ENCODE measurements around the gene SLC25A12. TPM values are rescaled to one million over a fixed set of nuclear protein-coding genes. Genes with fewer than 3 reads are reported as not detected.

Gene SLC25A12
- total RNA-seq, 1 donor from 2014 or later, result 9.7 TPM

DNA sequence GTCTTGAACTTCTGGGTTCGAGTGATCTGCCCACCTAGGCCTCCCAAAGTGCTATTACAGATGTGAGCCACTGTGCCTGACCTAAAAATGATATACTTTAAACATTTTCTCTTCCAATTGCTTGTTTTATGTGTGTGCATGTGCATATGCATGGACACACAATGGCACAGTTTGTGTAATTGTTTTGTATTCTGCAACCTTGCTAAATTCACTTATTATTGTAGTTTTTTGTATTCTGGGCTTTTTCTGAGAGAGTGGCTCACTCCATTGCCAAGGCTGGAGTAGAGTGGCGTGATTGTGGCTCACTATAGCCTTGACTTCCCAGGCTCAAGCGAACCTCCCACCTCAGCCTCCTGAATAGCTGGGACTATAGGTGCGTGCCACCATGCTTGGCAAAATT, 36.3 kb upstream of the SLC25A12 start:
- Mint-ChIP-seq H3K4me3 (ENCODE audit: unreplicated experiment) (no peak overlapping the region), H3K4me1 (ENCODE audit: unreplicated experiment) (no peaks in the 10 kb centered on the region), H3K36me3 (ENCODE audit: low read depth, unreplicated experiment) (no peaks in the 10 kb centered on the region), H3K27me3 (ENCODE audit: unreplicated experiment) (peaks cover 1% of the 10 kb centered on the region), H3K9me3 (ENCODE audit: unreplicated experiment) (no peaks in the 10 kb centered on the region), H3K27ac (ENCODE audit: unreplicated experiment) (no peak overlapping the region)
- no peak for DNase-seq (ENCODE audit: low spot score)
- TF ChIP-seq CTCF (IDR thresholded peaks at IDR 0.05; ENCODE audit: unreplicated experiment), result no peak

GRCh38 chr2:171924170-171924942, 30.3 kb upstream of the SLC25A12 start:
- TF ChIP-seq CTCF (IDR thresholded peaks at IDR 0.05; ENCODE audit: unreplicated experiment), result no peak
- Mint-ChIP-seq H3K27ac (ENCODE audit: unreplicated experiment) (peak overlapping the region; percentile 89), H3K36me3 (ENCODE audit: low read depth, unreplicated experiment) (no peaks in the 10 kb centered on the region), H3K4me3 (ENCODE audit: unreplicated experiment) (no peak overlapping the region), H3K9me3 (ENCODE audit: unreplicated experiment) (no peaks in the 10 kb centered on the region), H3K27me3 (ENCODE audit: unreplicated experiment) (peaks cover 2% of the 10 kb centered on the region), H3K4me1 (ENCODE audit: unreplicated experiment) (peaks cover 10% of the 10 kb centered on the region)
- DNase-seq (ENCODE audit: low spot score), result no peak

- Mint-ChIP-seq H3K4me3 (ENCODE audit: unreplicated experiment) (peak overlapping the region; percentile 98), H3K9me3 (ENCODE audit: unreplicated experiment) (no peaks in the 10 kb centered on the region), H3K27ac (ENCODE audit: unreplicated experiment) (peak overlapping the region; percentile 99), H3K36me3 (ENCODE audit: low read depth, unreplicated experiment) (no peaks in the 10 kb centered on the region), H3K27me3 (ENCODE audit: unreplicated experiment) (peaks cover 2% of the 10 kb centered on the region), H3K4me1 (ENCODE audit: unreplicated experiment) (peaks cover 10% of the 10 kb centered on the region)
- TF ChIP-seq CTCF (IDR thresholded peaks at IDR 0.05; ENCODE audit: unreplicated experiment), result no peak
- no peak for DNase-seq (ENCODE audit: low spot score)
These were observed 29.2 kb upstream of the SLC25A12 start for GRCh38 chr2:171923206-171923605.

DNA sequence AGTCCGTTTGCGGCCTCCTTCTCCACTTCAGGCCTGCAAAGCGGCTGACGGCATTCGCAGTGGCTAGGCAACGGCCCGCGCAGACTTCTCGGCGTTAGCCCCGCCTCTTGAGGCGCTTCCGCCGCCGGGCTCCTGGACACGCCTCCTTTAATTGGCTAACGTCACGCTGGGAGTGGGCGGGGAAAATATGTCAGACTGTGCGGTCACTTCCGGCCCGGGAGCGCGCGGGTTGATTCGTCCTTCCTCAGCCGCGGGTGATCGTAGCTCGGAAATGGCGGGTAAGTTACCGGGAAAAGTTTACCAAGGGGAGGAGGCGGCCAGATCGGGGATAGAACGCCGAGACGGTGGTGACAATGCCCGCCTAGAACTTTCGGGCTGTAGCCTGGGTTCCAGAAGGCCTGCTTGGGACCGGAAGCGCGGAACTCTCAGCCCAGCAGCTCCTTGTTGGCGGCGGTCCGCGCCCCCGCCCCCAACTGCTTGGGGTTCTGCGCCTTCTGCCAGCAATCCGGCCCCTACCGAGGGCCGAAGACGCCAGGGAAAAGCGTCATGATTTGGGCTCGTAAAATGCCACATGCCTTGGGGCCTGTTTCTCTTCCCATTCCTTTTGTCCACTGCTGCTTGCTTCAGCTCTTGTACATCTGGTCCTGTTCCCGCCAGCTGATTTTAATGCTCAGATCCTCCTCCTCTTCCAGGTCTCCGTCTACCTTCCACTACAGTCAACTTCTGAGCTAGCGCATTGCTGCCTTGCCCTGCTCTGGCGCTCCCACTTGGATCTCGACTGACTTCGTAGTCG, 28.4 kb upstream of the SLC25A12 start, which contains the start of gene HAT1:
Gene HAT1 (plus strand): TSS at position 232 of the 793 bp plus-strand sequence. CDS start 40 bp downstream, at position 272.
- TF ChIP-seq CTCF (IDR thresholded peaks at IDR 0.05; ENCODE audit: unreplicated experiment), result no peak
- Mint-ChIP-seq H3K4me1 (ENCODE audit: unreplicated experiment) (peaks cover 10% of the 10 kb centered on the region), H3K9me3 (ENCODE audit: unreplicated experiment) (no peaks in the 10 kb centered on the region), H3K4me3 (ENCODE audit: unreplicated experiment) (peak within 1 kb of the TSS; percentile 98), H3K27ac (ENCODE audit: unreplicated experiment) (peak within 1 kb of the TSS; percentile 99), H3K36me3 (ENCODE audit: low read depth, unreplicated experiment) (no peaks in the 10 kb centered on the region), H3K27me3 (ENCODE audit: unreplicated experiment) (peaks cover 2% of the 10 kb centered on the region)
- peak; percentile 97 for DNase-seq (ENCODE audit: low spot score)

GRCh38 chr2:171921970-171922229, 27.9 kb upstream of the SLC25A12 start:
- no peak for DNase-seq (ENCODE audit: low spot score)
- Mint-ChIP-seq H3K27ac (ENCODE audit: unreplicated experiment) (peak overlapping the region; percentile 99), H3K4me1 (ENCODE audit: unreplicated experiment) (peaks cover 10% of the 10 kb centered on the region), H3K4me3 (ENCODE audit: unreplicated experiment) (peak overlapping the region; percentile 98), H3K36me3 (ENCODE audit: low read depth, unreplicated experiment) (no peaks in the 10 kb centered on the region), H3K9me3 (ENCODE audit: unreplicated experiment) (no peaks in the 10 kb centered on the region), H3K27me3 (ENCODE audit: unreplicated experiment) (peaks cover 2% of the 10 kb centered on the region)
- TF ChIP-seq CTCF (IDR thresholded peaks at IDR 0.05; ENCODE audit: unreplicated experiment), result no peak
